Measurements from ENCODE around the gene TCP10L. TPM values are rescaled to one million over a fixed set of nuclear protein-coding genes. Genes with fewer than 3 reads are reported as not detected.

TCP10L gene
- total and polyA plus RNA-seq, 2 of the 8 experiments (the other 6 are each of a cell fraction or from before 2014, with no cell fraction given), result 0.45 to 0.99 TPM

DNA sequence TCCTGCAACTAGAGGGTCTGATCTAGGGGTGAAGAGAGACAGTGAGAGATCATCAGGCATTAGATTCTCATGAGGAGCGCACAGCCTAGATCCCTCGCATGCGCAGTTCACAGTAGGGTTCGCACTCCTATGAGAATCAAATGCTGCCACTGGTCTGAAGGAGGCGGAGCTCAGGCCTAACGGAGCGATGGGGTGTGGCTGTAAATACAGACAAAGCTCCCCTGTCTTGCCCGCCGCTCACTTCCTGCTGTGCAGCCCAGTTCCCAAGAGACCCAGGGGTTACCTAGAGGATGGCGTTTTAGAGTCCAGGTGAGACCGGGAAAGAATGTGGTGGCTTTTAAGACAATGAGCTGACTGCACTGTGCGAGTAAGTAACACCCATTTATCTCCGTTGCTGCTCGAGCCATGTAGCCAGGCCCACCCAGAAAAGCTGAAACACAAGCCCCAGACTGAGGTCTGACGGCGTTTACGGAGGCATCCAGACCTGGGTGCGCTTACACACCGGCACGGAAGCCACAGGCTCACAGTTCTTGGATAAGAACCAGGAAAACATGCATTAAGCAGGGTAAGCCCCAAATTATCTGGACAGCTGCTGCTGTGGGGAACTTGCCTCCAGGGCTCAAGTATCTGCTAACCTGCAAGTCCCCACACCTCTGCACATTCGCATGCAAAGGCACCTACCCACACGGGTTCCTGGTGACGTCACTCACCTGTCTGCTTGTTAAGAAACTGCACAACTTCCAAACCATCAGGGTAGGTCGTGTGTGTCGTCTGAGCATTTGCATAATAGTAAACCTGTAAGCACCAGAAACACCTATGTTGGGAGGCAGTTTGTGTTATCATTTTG lies 12.5 kb downstream of the TCP10L start:
- 94% methylated on average over 25 of the region's 25 CpGs; no CpG with 5 or more reads in 1 of the 2 experiments for WGBS, 2 experiments (ENCODE audit: extremely low coverage in 1 of 2, insufficient coverage in 1 of 2, insufficient read length in 1 of 2, insufficient replicate concordance in 2 of 2, low coverage in 1 of 2, low lambda C conversion rate in 2 of 2, missing lambda C conversion rate in 1 of 2)
- no peak overlapping the region for H2AFZ ChIP-seq (ENCODE audit: low read length)
- POLR2A ChIA-PET (ENCODE audit: partially characterized antibody), result no interaction called here
- TF ChIP-seq, protein P1, sequence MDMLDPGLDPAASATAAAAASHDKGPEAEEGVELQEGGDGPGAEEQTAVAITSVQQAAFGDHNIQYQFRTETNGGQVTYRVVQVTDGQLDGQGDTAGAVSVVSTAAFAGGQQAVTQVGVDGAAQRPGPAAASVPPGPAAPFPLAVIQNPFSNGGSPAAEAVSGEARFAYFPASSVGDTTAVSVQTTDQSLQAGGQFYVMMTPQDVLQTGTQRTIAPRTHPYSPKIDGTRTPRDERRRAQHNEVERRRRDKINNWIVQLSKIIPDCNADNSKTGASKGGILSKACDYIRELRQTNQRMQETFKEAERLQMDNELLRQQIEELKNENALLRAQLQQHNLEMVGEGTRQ (IDR thresholded peaks at IDR 0.05; ENCODE audit: low read length), result no peak
- TF ChIP-seq CEBPB (IDR thresholded peaks at IDR 0.05; ENCODE audit: low read depth, low read length) (no peak), NRF1 (IDR thresholded peaks at IDR 0.05; ENCODE audit: low read depth, low read length) (no peak), TEAD4 (IDR thresholded peaks at IDR 0.05; ENCODE audit: low read depth, low read length) (no peak), GTF2F1 (IDR thresholded peaks at IDR 0.05; ENCODE audit: borderline replicate concordance, low read depth, low read length) (no peak), SIX5 (IDR thresholded peaks at IDR 0.05; ENCODE audit: low read depth, low read length) (no peak)

More for the DNA sequence above, 12.5 kb downstream of the TCP10L start:
- Histone ChIP-seq H4K20me1 (replicated peaks in 1 of 2; ENCODE audit: control insufficient read depth in 1 of 2, insufficient read depth in 2 of 2, low read length in 2 of 2) (no peaks in the 10 kb centered on the region), H3K18ac (ENCODE audit: extremely low read depth, low read length) (no peak overlapping the region), H3K79me2 (ENCODE audit: control insufficient read depth in 1 of 2, insufficient read depth in 2 of 2, low read length in 2 of 2) (no peaks in the 10 kb centered on the region), H3K4ac (replicated peaks; ENCODE audit: insufficient read length, low read depth, low read length) (no peak overlapping the region), H3K56ac (replicated peaks; ENCODE audit: insufficient read length, low read depth, low read length) (no peak overlapping the region), H3K27me3 (replicated peaks in 1 of 4; ENCODE audit: control insufficient read depth in 3 of 4, extremely low read depth in 1 of 4, insufficient read depth in 3 of 4, low read length in 3 of 4) (peaks cover 0 to under 1% (median 0%) of the 10 kb centered on the region in 4 experiments; a peak in 1 of 7 replicates), H3K9me3 (ENCODE audit: insufficient read depth in 2 of 2, low read depth in 1 of 2, low read length in 1 of 2) (no peaks in the 10 kb centered on the region), H3K79me1 (ENCODE audit: low read depth, low read length) (no peaks in the 10 kb centered on the region), H4K8ac (ENCODE audit: extremely low read depth, insufficient read depth, low read length) (no peak overlapping the region), H4K5ac (ENCODE audit: insufficient read length, low read depth, low read length) (no peak overlapping the region), H2BK120ac (replicated peaks; ENCODE audit: low read depth, low read length) (no peak overlapping the region), H3K14ac (ENCODE audit: insufficient read length) (no peak overlapping the region), H2BK15ac (ENCODE audit: low read length) (no peak overlapping the region), H3K4me1 (replicated peaks in 1 of 4; ENCODE audit: control insufficient read depth in 3 of 4, insufficient read depth in 4 of 4, low read length in 3 of 4) (peaks cover 0 to 7% (median 3%) of the 10 kb centered on the region in 4 experiments; a peak in 4 of 7 replicates), H3K36me3 (ENCODE audit: control insufficient read depth in 2 of 4, insufficient read depth in 4 of 4, low read length in 3 of 4) (no peaks in the 10 kb centered on the region), H3K4me3 (ENCODE audit: extremely low read depth in 1 of 4, insufficient read depth in 2 of 4, low read depth in 3 of 4, low read length in 4 of 4) (no peak overlapping the region), H3K9ac (replicated peaks in 1 of 4; ENCODE audit: extremely low read depth in 1 of 4, low read depth in 3 of 4, low read length in 3 of 4) (no peak overlapping the region), H2BK12ac (ENCODE audit: low read depth, low read length) (no peak overlapping the region), H2BK5ac (ENCODE audit: low read depth, low read length) (no peak overlapping the region), H2AK5ac (ENCODE audit: low read depth, low read length) (no peak overlapping the region), H3K23me2 (ENCODE audit: low read depth, low read length) (peaks cover 7% of the 10 kb centered on the region; the same call in 1 of the 2 replicates), H2BK20ac (ENCODE audit: low read length) (no peak overlapping the region), H3K27ac (ENCODE audit: low read depth, low read length) (no peak overlapping the region), H3K4me2 (ENCODE audit: insufficient read depth in 1 of 2, low read depth in 2 of 2, low read length in 2 of 2) (no peak overlapping the region), H4K91ac (replicated peaks; ENCODE audit: insufficient read length, low read length) (no peak overlapping the region), H3K23ac (ENCODE audit: insufficient read length) (no peak overlapping the region)
- CTCF ChIA-PET (ENCODE audit: partially characterized antibody), result interaction anchor here (0.6 to 1.4 kb wide), 7 partner anchors 9 to 172 kb away, joined by 3 to 8 read pairs (median 3); no protein-coding TSS in a partner anchor
- FAIRE-seq, result no peak
- no peak for DNase-seq (ENCODE audit: low read depth in 1 of 2, low spot score in 2 of 2)

Measured in H1 (cell line).